Dedifferentiated amniotic fluid mesenchymal stem cell (primary cell): ENCODE measurements around the gene KLHDC4.
"Not testable (repeated sequence)": the region's sequence is repeated elsewhere in the genome, so short reads cannot be mapped to it uniquely, and the experiment has no call there.

Experiments
- DNase-seq: peaks from one replicate; pipeline ENCODE4 v3.0.0-alpha.2; 2016; ENCODE audit errors: extremely low spot score

KLHDC4 gene

DNA sequence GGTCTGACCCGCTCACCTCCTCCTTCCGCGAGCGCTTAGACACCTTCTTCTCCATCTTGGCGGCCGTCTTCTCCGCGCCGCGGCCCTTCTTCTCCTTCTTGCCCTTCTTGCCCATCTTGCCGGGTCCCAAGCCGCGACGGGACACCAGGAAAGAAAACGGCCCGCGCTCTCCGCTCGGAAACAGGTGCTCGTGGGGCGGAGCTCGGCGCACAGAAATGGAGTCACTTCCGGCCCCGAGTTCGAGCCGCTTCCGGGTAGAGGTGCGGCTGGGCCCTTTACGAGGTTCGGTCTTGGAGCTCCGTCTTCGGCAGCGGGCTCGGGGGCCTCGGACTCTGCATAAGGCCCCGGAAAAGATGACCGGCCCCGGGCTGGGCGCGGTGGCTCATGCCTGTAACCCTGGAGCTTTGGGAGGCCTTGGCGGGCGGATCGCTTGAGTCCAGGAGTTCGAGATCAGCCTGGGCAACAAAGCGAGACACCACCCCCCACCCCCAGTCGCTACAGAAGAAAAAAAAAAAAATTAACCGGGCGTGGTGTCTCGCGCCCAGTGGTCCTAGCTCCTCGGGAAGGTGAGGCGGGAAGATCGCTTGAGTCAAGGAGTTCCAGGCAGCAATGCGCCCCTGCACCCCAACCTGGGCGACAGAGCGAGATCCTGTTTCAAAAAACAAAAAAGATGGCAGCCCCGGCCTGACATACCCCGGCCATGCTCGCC is at the start of gene KLHDC4:
Gene KLHDC4 (minus strand): TSS at position 211 of the 709 bp plus-strand sequence. CDS start 96 bp downstream, at position 115.
- peak; percentile 86 for DNase-seq

DNA sequence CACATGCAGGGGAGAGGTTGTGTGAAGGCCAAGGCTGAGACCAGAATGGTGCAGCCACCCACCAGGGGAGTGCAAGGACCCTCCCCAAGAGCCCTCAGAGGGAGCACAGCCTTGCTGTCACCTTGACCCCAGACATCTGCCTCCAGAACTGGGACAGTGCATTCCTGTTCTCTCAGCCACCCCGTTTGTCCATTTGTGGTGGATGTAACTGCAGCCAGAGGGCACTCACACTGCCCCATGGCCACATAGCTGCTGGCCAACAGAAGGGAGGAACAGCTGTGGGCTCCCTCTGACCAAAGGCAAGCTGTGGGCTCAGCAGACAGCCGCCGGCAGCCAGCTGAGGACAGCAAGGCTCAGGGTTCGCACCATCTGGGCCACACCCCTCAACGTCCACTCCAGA is 49.8 kb upstream of the KLHDC4 start:
- DNase-seq: no peak

DNA sequence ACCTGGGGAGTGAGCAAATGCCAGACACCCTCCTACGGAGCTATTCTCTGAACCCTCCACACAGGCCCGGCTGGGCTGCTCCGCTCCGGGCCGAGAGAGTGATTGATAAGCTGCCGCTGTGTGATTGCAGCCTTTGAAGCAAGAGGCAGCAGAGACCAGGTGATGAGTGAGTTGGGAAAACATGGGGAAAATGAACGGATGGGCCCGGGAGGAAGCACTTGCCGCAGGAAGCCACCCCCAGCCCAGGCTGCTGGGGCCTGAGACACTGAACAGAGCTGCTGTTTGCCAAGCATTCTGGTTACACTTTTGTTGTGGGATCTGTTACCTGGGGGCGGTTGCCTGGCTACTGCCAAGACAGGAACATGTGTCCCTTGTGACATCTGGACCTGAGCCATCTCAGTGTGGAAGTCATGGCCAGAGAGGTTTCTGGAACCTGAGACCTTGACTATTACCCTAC is 46.4 kb upstream of the KLHDC4 start:
- no peak for DNase-seq

DNA sequence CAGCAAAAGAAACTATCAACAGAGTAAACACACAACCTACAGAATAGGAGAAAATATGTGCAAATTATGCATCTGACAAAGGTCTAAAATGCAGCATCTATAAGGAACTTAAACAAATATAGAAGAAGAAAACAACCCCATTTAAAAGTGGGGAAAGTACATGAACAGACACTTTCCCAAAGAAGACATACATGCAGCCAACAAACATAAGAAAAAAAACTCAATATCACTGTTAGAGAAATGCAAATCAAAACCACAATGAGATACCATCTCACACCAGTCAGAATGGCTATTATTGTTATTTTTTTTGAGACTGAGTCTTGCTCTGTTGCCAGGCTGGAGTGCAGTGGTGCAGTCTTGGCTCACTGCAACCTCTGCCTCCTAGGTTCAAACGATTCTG is 45.7 kb upstream of the KLHDC4 start:
- not testable (repeated sequence) for DNase-seq

DNA sequence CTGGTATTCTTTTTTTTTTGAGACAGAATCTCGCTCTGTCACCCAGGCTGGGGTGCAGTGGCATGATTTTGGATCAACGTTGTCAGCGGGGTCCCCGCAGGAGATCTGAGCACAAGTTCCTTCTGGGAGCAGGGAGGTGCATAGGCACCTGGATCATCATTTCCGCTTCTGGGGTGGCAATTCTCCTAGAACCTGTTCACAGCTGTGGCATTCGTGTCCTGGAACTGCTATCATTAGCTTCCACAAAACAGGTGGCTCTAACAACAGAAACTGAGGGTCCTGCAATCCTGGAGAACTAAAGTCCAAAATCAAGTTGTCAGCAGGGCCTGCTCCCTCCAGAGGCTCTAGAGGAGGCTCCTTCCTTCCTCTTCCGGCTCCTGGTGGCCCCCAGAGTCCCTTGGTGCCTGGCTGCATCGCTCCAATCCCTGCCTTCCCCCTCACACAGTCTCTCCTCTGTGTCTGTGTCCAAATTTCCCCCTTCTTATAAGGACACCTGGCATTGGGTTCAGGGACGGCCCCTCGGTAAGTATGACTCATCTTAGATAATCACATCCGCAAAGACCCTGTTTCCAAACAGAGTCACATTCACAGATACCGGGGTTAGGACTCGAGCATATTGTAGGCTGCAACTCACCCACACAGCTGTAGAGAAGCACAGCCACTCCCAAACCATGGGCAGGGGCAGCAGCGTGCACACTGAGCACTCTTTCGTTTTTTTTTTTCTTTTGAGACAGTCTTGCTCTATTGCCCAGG is 43.5 kb upstream of the KLHDC4 start:
- DNase-seq: no peak

DNA sequence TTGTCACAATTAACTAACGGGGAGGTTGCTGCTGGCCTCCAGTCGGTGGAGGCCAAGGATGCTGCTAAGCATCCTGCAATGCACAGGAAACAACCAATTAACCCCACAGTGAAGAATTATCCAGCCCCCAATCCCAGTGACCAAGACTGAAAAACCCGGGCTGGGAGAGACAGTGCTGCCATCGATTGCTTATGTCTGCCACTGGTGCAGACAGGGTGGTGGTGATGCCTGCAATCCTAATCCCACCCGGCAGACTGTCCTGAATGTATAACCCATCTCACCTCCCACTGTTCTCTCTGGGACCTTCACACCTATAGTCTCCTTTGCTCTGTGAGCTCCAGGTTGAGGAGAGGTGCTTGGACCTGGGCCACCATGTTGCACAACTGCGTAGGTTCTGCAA is 42.3 kb upstream of the KLHDC4 start:
- DNase-seq: no peak

DNA sequence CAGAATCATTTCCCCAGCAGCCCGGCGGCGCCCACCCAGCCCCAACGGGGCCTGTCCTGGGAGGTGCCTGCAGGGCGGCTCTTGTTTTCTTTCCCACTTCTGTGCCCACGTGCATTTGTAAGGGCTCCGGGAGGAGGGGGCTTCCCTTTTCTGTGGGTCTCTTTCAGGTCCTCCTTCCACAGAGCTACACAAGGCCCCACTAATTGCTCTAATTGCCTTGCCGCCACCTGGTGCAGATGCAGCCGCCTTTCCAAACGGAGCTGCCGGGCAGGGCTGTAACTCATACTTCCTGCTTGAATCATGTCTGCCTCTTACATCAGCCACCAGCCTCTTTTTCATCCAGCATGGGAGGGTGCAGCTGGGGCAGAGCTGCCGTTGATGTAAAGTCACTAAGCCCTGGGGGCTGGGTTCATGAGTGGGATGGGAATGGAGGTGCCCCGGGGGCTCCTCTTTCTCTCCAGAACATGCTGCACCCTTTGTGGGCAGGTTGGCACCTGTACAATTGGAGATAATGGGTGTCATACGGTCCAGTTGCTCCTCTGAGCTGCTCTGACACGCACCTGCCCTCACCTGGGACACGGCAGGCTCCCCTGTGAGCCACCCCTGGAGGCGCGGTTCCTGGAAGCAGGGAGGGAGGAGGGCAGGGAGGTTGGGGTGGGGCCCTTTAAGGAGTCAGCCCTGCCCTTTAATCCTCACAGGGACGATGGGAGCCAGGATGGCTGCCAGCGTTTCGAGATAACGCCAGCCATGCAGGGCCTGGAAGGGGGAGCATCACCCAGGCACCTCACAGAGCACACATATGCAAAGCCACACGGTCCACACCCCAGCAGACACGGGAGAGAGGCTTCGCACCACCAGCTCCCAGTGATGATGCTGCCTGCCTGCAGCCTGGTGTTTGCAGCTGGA is 41.1 kb upstream of the KLHDC4 start:
- peak; percentile 97 for DNase-seq

DNA sequence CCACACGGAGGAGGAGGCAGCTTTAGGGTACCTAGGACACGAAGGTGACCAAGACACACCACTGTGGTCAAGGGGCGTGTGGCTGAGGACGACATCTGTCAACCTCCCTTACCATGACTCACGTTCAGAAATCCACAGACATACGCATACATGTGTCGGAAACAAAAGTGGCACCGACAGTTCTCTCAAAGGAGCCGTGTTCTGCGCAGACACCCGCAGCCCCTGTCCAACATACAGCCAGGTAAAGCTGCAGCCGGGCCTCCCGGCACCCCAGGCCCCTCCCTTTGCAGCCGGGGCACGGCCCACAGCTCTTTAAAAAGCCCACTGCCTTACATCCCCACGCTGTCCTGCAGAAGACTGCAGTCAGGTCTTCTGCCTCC is 40.5 kb upstream of the KLHDC4 start:
- no peak for DNase-seq

DNA sequence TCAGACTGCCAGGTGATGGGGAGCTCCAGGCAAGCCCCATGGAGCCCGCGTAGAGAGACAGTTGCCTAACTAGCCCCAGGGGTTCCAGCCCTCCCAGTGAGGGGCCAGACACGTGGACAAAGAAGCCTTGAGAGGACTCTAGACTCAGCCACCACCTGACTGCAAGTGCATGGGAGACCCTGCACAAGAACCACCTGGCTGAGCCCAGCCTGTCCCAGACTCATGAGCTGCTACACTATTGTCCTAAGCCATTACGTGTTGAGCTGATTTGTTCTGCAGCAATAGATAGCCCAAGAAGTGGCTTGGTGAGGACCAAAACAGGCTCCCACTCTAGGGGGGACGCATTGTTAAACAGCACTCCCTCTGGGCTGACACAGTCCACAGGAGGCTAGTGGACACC is 37.6 kb upstream of the KLHDC4 start:
- no peak for DNase-seq

DNA sequence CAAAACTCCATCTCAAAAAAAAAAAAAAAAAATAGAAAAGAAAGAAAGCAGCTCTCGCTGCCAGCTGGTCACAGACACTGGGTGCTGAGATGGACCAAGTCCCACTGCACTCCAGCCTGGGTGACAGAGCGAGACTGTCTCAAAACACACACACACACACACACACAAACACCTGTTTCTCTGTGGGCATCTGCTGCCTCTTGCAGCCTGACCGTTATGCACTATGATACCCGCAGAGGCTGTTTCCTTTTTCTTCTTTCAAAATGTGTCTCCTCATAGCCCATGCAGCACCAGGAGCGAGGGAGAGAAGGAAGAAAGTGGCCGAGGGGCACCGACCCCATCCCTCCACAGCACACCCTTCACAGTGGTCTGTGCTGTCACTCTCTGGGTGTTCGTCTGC is 36.9 kb upstream of the KLHDC4 start:
- DNase-seq: no peak

DNA sequence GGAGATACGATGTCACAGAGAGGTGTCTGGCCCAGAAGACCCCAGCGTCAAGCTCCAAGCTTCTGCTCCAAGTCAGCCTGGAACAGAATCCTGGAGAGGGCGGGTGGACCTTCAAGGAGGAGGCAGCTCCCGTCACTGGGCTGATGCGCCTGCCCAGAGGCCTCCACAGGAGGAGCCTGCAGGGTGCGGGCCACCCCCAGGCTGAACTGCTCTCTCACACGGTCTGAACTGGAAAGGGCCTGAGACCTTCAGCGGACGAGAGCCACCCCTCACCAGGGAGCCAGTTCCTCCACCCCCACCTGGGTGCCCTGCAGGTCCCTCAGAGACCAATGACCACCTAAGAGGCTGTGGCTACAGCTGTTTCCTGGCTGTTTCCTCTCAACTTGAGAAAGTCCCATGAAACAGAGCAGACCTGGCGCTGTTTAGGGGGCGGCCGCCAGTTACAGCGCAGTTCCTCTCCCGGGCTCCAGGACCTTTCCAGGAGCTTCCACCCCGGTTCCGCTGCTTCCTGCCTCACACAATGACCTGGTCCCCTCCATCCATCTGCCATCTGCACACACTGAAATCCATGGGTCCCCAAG is 36.0 kb upstream of the KLHDC4 start:
- no peak for DNase-seq

DNA sequence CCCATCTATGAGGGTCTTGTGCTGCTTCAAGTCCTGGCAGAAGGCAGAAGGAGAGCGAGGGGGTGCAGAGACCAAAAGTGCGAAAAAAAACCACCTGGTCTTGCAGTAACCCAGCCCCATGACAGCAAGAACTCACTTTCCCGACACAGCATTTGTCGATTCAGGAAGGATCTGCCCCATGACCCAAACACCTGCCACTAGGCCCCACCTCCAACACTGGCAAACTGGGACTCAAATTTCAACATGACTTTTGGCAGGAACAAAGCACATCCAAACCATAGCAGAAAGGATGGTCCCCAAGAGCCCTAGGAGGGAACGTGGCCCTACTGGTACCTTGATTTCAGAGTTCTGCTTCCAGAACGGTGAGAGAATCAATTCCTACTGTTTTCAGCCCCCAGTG is 34.7 kb upstream of the KLHDC4 start:
- no peak for DNase-seq

DNA sequence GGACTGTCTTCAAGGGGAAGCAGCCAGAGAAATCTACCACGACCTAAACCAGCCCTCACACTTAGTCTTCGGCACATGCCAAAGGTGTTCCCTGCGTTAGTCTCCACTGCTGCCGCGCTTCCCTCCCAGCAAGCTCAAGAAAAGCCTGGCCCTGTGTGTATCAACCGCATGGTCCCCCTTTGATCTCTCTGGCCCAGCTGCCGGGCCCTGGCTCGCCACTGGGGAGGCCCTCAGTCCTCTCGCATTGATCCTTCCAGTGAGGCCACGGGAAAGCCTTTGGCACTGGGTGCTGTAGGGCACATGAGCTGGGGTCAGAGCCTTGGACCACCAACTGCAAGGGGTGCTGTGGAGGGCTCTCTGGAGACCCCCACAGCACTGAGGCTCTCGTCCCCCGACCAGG is 29.6 kb upstream of the KLHDC4 start:
- no peak for DNase-seq

DNA sequence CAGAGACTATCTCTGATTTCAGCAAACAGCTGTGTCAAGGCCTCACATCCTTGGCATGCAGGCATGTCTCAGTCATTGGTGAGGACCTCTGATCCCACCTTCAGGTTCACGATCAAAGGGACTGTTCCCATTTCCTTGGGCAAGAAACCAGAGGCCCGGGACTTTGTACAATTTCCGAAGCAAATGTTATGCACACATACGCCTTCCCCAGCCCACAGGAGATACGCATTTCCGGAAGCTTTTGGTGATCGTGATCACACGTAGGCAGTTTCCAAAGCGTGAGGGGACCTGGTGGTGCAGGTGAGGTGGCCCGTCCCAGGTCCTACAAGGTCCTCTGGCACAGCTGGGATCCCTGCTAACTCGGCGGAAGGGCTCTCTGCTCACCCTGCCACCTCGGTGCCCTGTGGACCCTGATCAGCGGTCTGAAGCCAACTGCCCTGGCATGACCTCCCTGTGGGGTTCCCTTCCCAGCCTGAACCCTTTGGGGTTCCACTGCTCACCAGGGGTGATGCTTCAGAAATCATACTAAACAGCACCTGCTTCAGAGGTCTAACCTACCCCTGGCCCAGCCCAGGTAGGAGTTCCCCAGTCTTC is 28.8 kb upstream of the KLHDC4 start:
- DNase-seq: no peak

DNA sequence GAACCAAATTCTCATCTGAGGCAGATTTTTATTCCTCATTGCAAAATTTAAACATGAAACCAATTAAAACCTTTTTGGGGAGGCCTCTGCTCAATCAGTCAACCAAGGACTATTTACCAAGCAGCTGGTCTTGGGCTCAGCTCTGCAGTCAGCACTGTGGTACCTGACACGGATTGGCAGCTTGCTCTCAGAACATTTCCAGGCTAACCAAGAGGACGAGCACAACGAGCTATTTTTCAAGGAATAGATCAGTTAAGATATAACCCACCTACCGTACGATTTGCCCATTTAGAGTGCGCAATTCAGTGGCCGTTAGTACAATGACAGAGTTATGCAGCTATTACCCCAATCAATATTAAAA is 26.4 kb upstream of the KLHDC4 start:
- no peak for DNase-seq

DNA sequence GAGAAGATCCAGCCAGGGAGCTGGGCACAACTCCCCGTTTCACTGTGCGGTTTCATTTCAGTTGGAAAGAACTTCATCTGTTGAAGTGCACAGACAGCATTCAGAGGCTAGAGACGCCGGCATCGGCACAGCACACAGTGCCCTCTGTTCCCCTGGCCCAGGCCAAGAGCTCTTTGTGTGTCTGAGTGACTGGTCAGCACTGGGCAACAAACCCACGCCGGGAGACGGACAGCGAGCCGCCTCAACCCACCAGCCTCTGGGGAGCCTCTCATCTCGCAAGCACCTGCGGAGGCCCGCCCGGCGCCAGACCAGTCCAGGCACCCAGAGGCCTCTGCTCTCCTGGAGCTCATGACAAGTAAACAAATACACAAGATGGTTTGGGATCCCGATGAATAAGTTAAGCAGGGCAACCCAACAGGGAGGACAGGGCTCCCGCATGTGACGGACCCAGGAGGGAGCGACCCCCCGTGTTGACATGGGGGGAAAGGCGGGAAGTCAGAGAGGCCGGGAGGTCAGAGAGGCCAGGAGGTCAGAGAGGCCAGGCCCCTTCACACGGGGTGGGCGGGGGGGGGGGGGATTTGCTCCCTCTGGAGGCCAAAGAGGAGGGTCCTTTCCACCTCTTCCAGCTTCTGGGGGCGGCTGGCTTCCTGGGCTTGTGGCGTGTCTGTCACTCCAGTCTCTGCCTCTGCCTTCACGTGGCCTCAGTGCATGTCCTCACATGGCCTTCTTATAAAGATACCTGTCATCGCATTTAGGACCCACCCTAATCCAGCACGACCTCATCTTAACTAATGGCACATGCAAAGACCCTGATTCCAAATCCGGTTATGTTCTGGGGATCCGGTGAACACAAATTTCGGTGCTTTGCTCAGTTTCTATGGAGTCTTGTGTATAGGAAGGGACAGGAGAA is 25.8 kb upstream of the KLHDC4 start:
- DNase-seq: no peak

DNA sequence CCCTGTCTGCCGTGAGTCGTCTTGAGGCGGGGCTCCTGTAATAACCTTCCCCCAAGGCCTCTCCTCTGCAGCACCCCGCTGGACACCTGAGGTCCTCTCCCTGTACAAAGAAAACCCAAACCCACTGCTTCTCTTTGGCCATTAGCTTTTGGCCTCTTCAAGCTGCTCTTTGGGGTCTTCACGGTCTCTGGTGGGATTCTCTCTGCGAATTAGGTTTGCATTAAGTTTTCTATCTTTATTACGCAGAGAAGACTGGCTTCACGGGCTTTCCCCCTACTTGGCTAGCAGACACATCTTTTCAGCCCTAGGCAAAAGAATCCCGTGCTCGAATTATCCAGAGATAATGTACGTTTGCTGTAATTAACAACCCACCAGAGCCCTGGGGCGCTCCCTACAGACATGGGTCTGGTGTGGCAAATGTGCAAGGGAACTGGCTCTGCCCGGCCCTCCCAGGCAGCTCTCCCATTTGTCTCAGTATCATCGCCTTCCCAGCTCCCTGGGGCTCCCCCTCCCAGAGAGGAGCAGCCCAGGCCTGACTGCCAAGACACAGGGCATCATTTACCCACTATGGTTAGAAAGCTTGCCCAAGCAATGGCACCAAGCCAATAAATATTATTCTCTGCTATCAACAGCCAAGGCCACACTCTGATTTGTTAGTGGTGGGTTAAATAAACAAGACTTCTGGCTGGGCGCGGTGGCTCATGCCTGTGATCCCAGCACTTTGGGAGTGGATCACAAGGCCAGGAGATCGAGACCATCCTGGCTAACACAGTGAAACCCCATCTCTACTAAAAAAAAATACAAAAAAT is 24.7 kb upstream of the KLHDC4 start:
- no peak for DNase-seq

DNA sequence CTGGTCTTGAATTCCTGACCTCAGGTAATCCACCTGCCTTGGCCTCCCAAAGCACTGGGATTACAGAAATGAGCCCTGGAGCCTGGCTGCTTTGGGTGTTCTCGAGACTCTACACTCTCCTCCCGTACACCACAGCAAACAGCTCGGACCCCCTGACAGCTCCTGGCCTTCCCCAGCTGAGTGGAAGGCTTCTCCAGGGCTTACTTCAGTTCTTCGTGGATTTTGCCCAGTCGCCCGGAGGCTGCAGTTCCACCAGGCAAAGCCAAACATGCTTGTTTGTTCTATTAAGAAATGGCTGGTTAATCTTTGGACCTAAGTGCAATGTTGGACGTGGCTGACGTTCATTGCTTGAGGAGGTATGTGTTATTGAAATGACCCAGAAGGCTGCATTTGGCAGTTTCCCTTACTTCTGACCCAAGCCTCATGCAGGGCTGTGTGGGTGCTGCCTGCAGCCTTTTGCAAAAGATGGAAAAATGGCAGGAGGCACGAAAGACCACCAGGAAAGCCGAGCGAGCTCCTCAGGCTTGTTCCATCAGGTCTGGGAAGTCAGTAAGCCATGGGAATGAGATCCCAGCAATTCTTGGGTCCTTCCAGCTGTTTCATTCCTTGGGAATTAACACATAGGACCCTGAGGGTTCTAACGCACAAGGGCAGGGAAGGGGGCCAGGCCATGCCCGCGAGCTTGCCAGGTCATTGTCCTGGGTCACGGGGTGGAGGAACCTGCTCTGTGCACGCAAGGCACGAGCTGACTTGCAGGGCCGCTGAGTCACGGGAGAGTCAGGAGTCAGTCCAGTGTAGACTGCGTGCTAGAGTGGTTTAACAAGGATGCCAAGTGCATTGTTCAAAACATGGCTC is 23.9 kb upstream of the KLHDC4 start:
- peak; percentile 20 for DNase-seq
